ENCODE measurements around the gene RFX5.

DNA sequence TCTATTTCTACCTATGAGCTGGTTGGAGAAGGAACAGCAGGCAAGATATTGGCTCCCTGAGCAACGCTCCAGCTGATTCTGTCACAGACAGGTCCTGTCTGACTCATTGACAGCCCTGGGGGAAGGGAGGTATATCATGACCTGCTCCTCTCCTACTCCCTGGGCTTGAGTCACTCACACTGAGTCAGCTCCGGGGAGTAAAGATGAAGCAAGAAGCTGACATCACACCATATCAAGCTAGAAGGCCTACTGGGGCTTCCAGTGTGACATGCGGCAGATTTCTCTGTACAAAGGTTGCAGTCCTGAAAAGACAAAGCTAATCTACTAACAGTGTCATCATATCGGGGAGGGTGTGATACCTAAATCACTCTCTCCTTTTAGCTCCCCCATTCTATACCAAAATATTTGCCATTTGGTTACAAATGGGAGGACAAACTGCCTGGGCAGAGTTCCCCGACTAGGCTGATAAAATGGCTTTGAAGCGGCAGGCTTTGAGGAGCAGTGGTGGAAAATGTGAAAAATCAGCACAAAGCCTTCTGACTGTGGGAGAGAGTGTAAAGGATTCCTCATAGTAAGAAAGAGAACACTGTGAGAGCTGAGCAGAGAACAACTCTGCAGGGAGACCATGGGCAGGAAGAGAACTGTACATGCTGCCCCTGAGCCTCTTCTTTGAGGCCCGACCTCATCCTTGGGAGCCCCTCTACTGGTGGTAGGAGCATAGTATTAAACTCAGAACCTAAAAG, 35.3 kb downstream of the RFX5 start:
- TF ChIP-seq EZH2 (IDR thresholded peaks at IDR 0.05; ENCODE audit: low read length): no peak
- TF ChIP-seq, protein P1, sequence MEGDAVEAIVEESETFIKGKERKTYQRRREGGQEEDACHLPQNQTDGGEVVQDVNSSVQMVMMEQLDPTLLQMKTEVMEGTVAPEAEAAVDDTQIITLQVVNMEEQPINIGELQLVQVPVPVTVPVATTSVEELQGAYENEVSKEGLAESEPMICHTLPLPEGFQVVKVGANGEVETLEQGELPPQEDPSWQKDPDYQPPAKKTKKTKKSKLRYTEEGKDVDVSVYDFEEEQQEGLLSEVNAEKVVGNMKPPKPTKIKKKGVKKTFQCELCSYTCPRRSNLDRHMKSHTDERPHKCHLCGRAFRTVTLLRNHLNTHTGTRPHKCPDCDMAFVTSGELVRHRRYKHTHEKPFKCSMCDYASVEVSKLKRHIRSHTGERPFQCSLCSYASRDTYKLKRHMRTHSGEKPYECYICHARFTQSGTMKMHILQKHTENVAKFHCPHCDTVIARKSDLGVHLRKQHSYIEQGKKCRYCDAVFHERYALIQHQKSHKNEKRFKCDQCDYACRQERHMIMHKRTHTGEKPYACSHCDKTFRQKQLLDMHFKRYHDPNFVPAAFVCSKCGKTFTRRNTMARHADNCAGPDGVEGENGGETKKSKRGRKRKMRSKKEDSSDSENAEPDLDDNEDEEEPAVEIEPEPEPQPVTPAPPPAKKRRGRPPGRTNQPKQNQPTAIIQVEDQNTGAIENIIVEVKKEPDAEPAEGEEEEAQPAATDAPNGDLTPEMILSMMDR (optimal IDR thresholded peaks at IDR 0.05 in 1 of 3, IDR thresholded peaks at IDR 0.05 in 1 of 3, conservative IDR thresholded peaks at IDR 0.05 in 1 of 3; ENCODE audit: extremely low read depth in 1 of 3, insufficient read depth in 2 of 3, low read length in 3 of 3): no peak

All from keratinocyte (primary cell).